Tibial nerve (tissue), 4 donors: ENCODE measurements around the gene L1CAM.

ENCODE experiments used
- CTCF ChIP-seq, 5 experiments: fragments of 200-600 bp in 3 of 5; fragments of 450-650 bp in 2 of 5; sonication (generic) in 3 of 5; IDR thresholded peaks; one replicate each; pipeline ENCODE4 v1.5.1; 2016 to 2019; ENCODE audit warnings: antibody characterized with exemption in 5 of 5, mild to moderate bottlenecking in 3 of 5, moderate library complexity in 2 of 5
- EP300 ChIP-seq, 2 donors: sonication (generic); formaldehyde crosslinking; IDR thresholded peaks; one replicate each; pipeline ENCODE4 v1.6.1; 2017; ENCODE audit warnings: antibody characterized with exemption in 2 of 2, mild to moderate bottlenecking in 1 of 2

- TF ChIP-seq CTCF (IDR thresholded peaks at IDR 0.05): peak; percentile 22 to 65 (median 45)
- no peak for TF ChIP-seq EP300 (IDR thresholded peaks at IDR 0.05)
Observed at GRCh38 chrX:153922932-153923857, 37.2 kb upstream of the L1CAM start.
